ENCODE measurements around the gene CAPN9. TPM values are rescaled to one million over a fixed set of nuclear protein-coding genes. Genes with fewer than 3 reads are reported as not detected.

Gene CAPN9
- total and polyA plus RNA-seq, 9 of the 15 experiments (the other 6 are each of a cell fraction or from before 2014, with no cell fraction given), result not detected

GRCh38 chr1:230816018-230816417 lies 68.8 kb downstream of the CAPN9 start:
- Histone ChIP-seq H3K79me2 (ENCODE audit: control insufficient read depth, insufficient read depth, low read length) (no peaks in the 10 kb centered on the region), H3K9ac (ENCODE audit: insufficient read depth in 1 of 2, low read depth in 2 of 2, low read length in 2 of 2) (no peak overlapping the region), H3K4me1 (replicated peaks in 1 of 2; ENCODE audit: control insufficient read depth in 2 of 2, insufficient read depth in 2 of 2, low read length in 2 of 2) (no peaks in the 10 kb centered on the region), H3K27ac (ENCODE audit: extremely low read depth, low read depth, low read length) (no peak overlapping the region), H4K20me1 (replicated peaks; ENCODE audit: control insufficient read depth, insufficient read depth, low read length) (no peaks in the 10 kb centered on the region), H3K9me3 (replicated peaks; ENCODE audit: control insufficient read depth, insufficient read depth, low read depth, low read length) (peaks cover 6% of the 10 kb centered on the region), H3K4me2 (ENCODE audit: insufficient read depth, low read length) (no peak overlapping the region), H3K27me3 (ENCODE audit: control insufficient read depth in 2 of 2, insufficient read depth in 2 of 2, low read length in 2 of 2) (peaks cover 15 to 22% of the 10 kb centered on the region in 2 experiments; a peak in 4 of 5 replicates), H3K4me3 (no peak overlapping the region), H2AFZ (ENCODE audit: low read depth, low read length) (no peak overlapping the region), H3K9me1 (ENCODE audit: control insufficient read depth, insufficient read depth, low read length) (no peaks in the 10 kb centered on the region), H3K36me3 (ENCODE audit: control insufficient read depth, insufficient read depth, low read length) (no peaks in the 10 kb centered on the region)
- BruUV-seq (replicated peaks), result no TSS peak
- ATAC-seq, result no peak
- POLR2A ChIA-PET, result no interaction called here
- no peak for FAIRE-seq
- in situ Hi-C loops (cut with MboI) (no loop called here), intact Hi-C loops (cut with micrococcal nuclease) (no loop called here)
- CTCF ChIA-PET (ENCODE audit: low intra/inter-chr PET ratio), result no interaction called here
- TF ChIP-seq NFIC (IDR thresholded peaks at IDR 0.05), result peak; percentile 76
- no peak for TF ChIP-seq HMG20B (CRISPR knock-in tag; IDR thresholded peaks at IDR 0.05)
- DNase-seq (ENCODE audit: extremely low read depth in 1 of 4, low spot score in 3 of 4), result no peak

DNA sequence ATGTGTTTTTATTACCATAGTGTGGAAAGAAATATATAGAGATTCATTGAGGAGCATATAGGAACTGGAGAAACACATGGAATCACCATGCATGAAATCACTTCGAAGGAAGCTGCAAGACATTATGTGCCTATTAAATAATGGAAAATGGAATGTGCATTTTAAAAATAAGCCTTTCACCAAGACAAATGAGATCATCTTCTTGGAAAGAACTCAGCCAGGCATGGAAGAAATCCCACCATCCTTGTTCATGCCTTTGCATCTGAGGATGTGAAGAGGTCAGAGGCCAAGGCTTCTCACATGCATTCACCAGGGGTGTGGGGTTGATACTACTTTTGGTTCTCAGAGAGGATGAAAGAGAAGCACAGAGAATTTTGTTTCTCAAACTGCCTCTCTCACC lies 71.2 kb downstream of the CAPN9 start:
- ATAC-seq, result no peak
- Histone ChIP-seq H3K79me2 (ENCODE audit: control insufficient read depth, insufficient read depth, low read length) (no peaks in the 10 kb centered on the region), H3K4me1 (replicated peaks in 1 of 2; ENCODE audit: control insufficient read depth in 2 of 2, insufficient read depth in 2 of 2, low read length in 2 of 2) (no peaks in the 10 kb centered on the region), H3K36me3 (ENCODE audit: control insufficient read depth, insufficient read depth, low read length) (no peaks in the 10 kb centered on the region), H3K4me3 (no peak overlapping the region), H3K9me1 (ENCODE audit: control insufficient read depth, insufficient read depth, low read length) (no peaks in the 10 kb centered on the region), H3K9me3 (replicated peaks; ENCODE audit: control insufficient read depth, insufficient read depth, low read depth, low read length) (no peaks in the 10 kb centered on the region), H3K27ac (ENCODE audit: extremely low read depth, low read depth, low read length) (no peak overlapping the region), H2AFZ (ENCODE audit: low read depth, low read length) (no peak overlapping the region), H4K20me1 (replicated peaks; ENCODE audit: control insufficient read depth, insufficient read depth, low read length) (no peaks in the 10 kb centered on the region), H3K9ac (ENCODE audit: insufficient read depth in 1 of 2, low read depth in 2 of 2, low read length in 2 of 2) (no peak overlapping the region), H3K27me3 (ENCODE audit: control insufficient read depth in 2 of 2, insufficient read depth in 2 of 2, low read length in 2 of 2) (peaks cover 26 to 45% of the 10 kb centered on the region in 2 experiments; a peak in 4 of 5 replicates), H3K4me2 (ENCODE audit: insufficient read depth, low read length) (no peak overlapping the region)
- intact Hi-C loops (cut with micrococcal nuclease) (no loop called here), in situ Hi-C loops (cut with MboI) (no loop called here)
- ChIA-PET POLR2A (interaction anchor here (1.5 kb wide), 1 partner anchor 10 kb away, joined by 3 read pairs; no protein-coding TSS in a partner anchor), CTCF (ENCODE audit: low intra/inter-chr PET ratio) (no interaction called here)
- WGBS (ENCODE audit: insufficient coverage, low coverage, missing lambda C conversion rate), result 0% methylated on average over 1 of the region's 1 CpG
- DNase-seq (ENCODE audit: extremely low read depth in 1 of 4, low spot score in 3 of 4), result no peak
- BruUV-seq (replicated peaks), result no TSS peak
- FAIRE-seq, result no peak
- TF ChIP-seq FOXJ2 (tag; IDR thresholded peaks at IDR 0.05) (no peak), RBFOX2 (IDR thresholded peaks at IDR 0.05; ENCODE audit: low read depth, low read length) (no peak), CBX5 (IDR thresholded peaks at IDR 0.05; ENCODE audit: borderline replicate concordance, low read depth) (no peak), ESRRA (IDR thresholded peaks at IDR 0.05; ENCODE audit: borderline replicate concordance, low read depth) (no peak), CTBP1 (IDR thresholded peaks at IDR 0.05; ENCODE audit: borderline replicate concordance) (no peak), YY1 (IDR thresholded peaks at IDR 0.05; ENCODE audit: borderline replicate concordance in 1 of 3, control insufficient read depth in 1 of 3, extremely low read depth in 1 of 3, insufficient read depth in 3 of 3, insufficient read length in 1 of 3, insufficient replicate concordance in 2 of 3, low read depth in 1 of 3, low read length in 2 of 3) (no peak), ATF6 (CRISPR knock-in tag; IDR thresholded peaks at IDR 0.05) (no peak), IRF2 (CRISPR knock-in tag; IDR thresholded peaks at IDR 0.05) (no peak), HNRNPL (IDR thresholded peaks at IDR 0.05; ENCODE audit: low read depth, low read length) (no peak), POLR3G (IDR thresholded peaks at IDR 0.05; ENCODE audit: extremely low read depth, insufficient read length, insufficient replicate concordance) (no peak)
